H1 (cell line): ENCODE results near the gene NKAIN2. TPM values are rescaled to one million over a fixed set of nuclear protein-coding genes. Genes with fewer than 3 reads are reported as not detected.

Experiments
- CTCF ChIA-PET: fragments of 300-600 bp; sonication (Branson Sonifier 250); formaldehyde crosslinking; loops from one replicate; lab custom pipeline; 2021; ENCODE audit not compliant: partially characterized antibody; lab: Charles Lee
- POLR2A ChIA-PET: fragments of 300-600 bp; sonication (Branson Sonifier 250); formaldehyde crosslinking; loops from one replicate; lab custom pipeline; 2021; ENCODE audit warnings: inconsistent platforms; ENCODE audit not compliant: partially characterized antibody; lab: Charles Lee
- DNase-seq, 2 experiments: peaks; one replicate each; pipeline versions ENCODE4 v3.0.0 to v3.0.0-alpha.2; 2010 to 2022; ENCODE audit warnings: low spot score in 2 of 2, low read depth in 1 of 2, mixed read lengths in 1 of 2
- FAIRE-seq: peaks from 2 replicates; lab custom pipeline; 2011; peaks lifted over from hg19 to GRCh38; lab: Jason Lieb, UNC
- H2AFZ ChIP-seq: 2 replicates; pipeline ENCODE4 v1.8.1; 2012; ENCODE audit warnings: low read length, inconsistent platforms
- H2AK5ac ChIP-seq: 2 replicates; pipeline ENCODE4 v1.6.1; 2013; ENCODE audit warnings: low read depth, low read length
- H2BK120ac ChIP-seq: replicated peaks from 2 replicates; pipeline ENCODE3; 2013; ENCODE audit warnings: low read depth, low read length, inconsistent platforms
- H2BK12ac ChIP-seq: 2 replicates; pipeline ENCODE4 v1.6.1; 2013; ENCODE audit warnings: low read depth, low read length
- H2BK15ac ChIP-seq: 2 replicates; pipeline ENCODE4 v1.6.1; 2013; ENCODE audit warnings: low read length
- H2BK20ac ChIP-seq: 2 replicates; pipeline ENCODE4 v1.6.1; 2013; ENCODE audit warnings: low read length
- H2BK5ac ChIP-seq: 2 replicates; pipeline ENCODE4 v1.6.1; 2013; ENCODE audit warnings: low read depth, low read length
- H3K14ac ChIP-seq: 2 replicates; pipeline ENCODE4 v1.6.1; 2013; ENCODE audit warnings: inconsistent platforms; ENCODE audit not compliant: insufficient read length
- H3K18ac ChIP-seq: 2 replicates; pipeline ENCODE4 v1.6.1; 2013; ENCODE audit warnings: low read length; ENCODE audit errors: extremely low read depth
- H3K23ac ChIP-seq: 2 replicates; pipeline ENCODE4 v1.6.1; 2013; ENCODE audit warnings: inconsistent platforms; ENCODE audit not compliant: insufficient read length
- H3K23me2 ChIP-seq: 2 replicates; pipeline ENCODE4 v1.6.1; 2013; ENCODE audit warnings: low read depth, low read length
- H3K27ac ChIP-seq: 2 replicates; pipeline ENCODE4 v1.6.1; 2011; ENCODE audit warnings: low read depth, low read length, inconsistent platforms
- H3K27me3 ChIP-seq, 4 experiments: replicated peaks in 1 of 4; 1 replicate in 1 of 4; 2 replicates in 3 of 4; pipeline versions ENCODE4 v1.6.1 to v1.8.1; 2011 to 2013; ENCODE audit warnings: low read length in 3 of 4, mild to moderate bottlenecking in 3 of 4, inconsistent platforms in 2 of 4, mixed read lengths in 2 of 4, moderate library complexity in 1 of 4; ENCODE audit not compliant: control insufficient read depth in 3 of 4, insufficient read depth in 3 of 4; ENCODE audit errors: extremely low read depth in 1 of 4
- H3K36me3 ChIP-seq, 4 experiments: 2 replicates each; pipeline versions ENCODE4 v1.6.1 to v1.8.1; 2011 to 2013; ENCODE audit warnings: mild to moderate bottlenecking in 4 of 4, low read length in 3 of 4, moderate library complexity in 2 of 4, control low read depth in 1 of 4, inconsistent platforms in 1 of 4; ENCODE audit not compliant: insufficient read depth in 4 of 4, control insufficient read depth in 2 of 4
- H3K4ac ChIP-seq: replicated peaks from 2 replicates; pipeline ENCODE3; 2013; ENCODE audit warnings: low read length, low read depth, mixed read lengths, inconsistent platforms; ENCODE audit not compliant: insufficient read length
- H3K4me1 ChIP-seq, 4 experiments: replicated peaks in 1 of 4; 1 replicate in 1 of 4; 2 replicates in 3 of 4; pipeline versions ENCODE4 v1.6.1 to v1.8.1; 2011 to 2013; ENCODE audit warnings: low read length in 3 of 4, inconsistent platforms in 2 of 4, mixed read lengths in 1 of 4; ENCODE audit not compliant: insufficient read depth in 4 of 4, control insufficient read depth in 3 of 4
- H3K4me2 ChIP-seq, 2 experiments: 2 replicates each; pipeline versions ENCODE4 v1.6.1 to v1.8.1; 2011 to 2013; ENCODE audit warnings: low read depth in 2 of 2, low read length in 2 of 2, control low read depth in 1 of 2, inconsistent platforms in 1 of 2, mild to moderate bottlenecking in 1 of 2; ENCODE audit not compliant: insufficient read depth in 1 of 2
- H3K4me3 ChIP-seq, 4 experiments: fragments of 200-600, 300-600 bp in 1 of 4; sonication (generic), shearing (Covaris generic), sonication (Bioruptor Twin) in 1 of 4; 2 replicates each; pipeline versions ENCODE4 v1.5.1 to v1.8.1; 2011 to 2016; ENCODE audit warnings: low read length in 4 of 4, low read depth in 3 of 4, control low read depth in 2 of 4, inconsistent platforms in 2 of 4, mild to moderate bottlenecking in 2 of 4, mixed read lengths in 1 of 4, moderate library complexity in 1 of 4; ENCODE audit not compliant: insufficient read depth in 2 of 4; ENCODE audit errors: extremely low read depth in 1 of 4
- H3K56ac ChIP-seq: replicated peaks from 2 replicates; pipeline ENCODE3; 2013; ENCODE audit warnings: low read depth, mild to moderate bottlenecking, mixed read lengths, low read length, inconsistent platforms; ENCODE audit not compliant: insufficient read length
- H3K79me1 ChIP-seq: 2 replicates; pipeline ENCODE4 v1.6.1; 2013; ENCODE audit warnings: low read depth, low read length, control low read depth
- H3K79me2 ChIP-seq, 2 experiments: 2 replicates each; pipeline versions ENCODE4 v1.6.1 to v1.8.1; 2012 to 2013; ENCODE audit warnings: low read length in 2 of 2, mild to moderate bottlenecking in 2 of 2, inconsistent platforms in 1 of 2; ENCODE audit not compliant: insufficient read depth in 2 of 2, control insufficient read depth in 1 of 2
- H3K9ac ChIP-seq, 4 experiments: replicated peaks in 1 of 4; 1 replicate in 1 of 4; 2 replicates in 3 of 4; pipeline versions ENCODE4 v1.6.1 to v1.8.1; 2011 to 2013; ENCODE audit warnings: low read depth in 3 of 4, low read length in 3 of 4, control low read depth in 2 of 4, mild to moderate bottlenecking in 2 of 4, moderate library complexity in 2 of 4, inconsistent platforms in 1 of 4; ENCODE audit errors: extremely low read depth in 1 of 4
- H3K9me3 ChIP-seq, 2 experiments: 2 replicates each; pipeline versions ENCODE4 v1.6.1 to v1.8.1; 2012 to 2013; ENCODE audit warnings: mild to moderate bottlenecking in 2 of 2, moderate library complexity in 2 of 2, control low read depth in 1 of 2, inconsistent platforms in 1 of 2, low read depth in 1 of 2, low read length in 1 of 2, mixed read lengths in 1 of 2; ENCODE audit not compliant: insufficient read depth in 2 of 2
- H4K20me1 ChIP-seq, 2 experiments: replicated peaks in 1 of 2; 2 replicates each; pipeline versions ENCODE3 to v1.8.1; 2011 to 2013; ENCODE audit warnings: inconsistent platforms in 2 of 2, low read length in 2 of 2, mild to moderate bottlenecking in 1 of 2; ENCODE audit not compliant: insufficient read depth in 2 of 2, control insufficient read depth in 1 of 2
- H4K5ac ChIP-seq: 2 replicates; pipeline ENCODE4 v1.6.1; 2013; ENCODE audit warnings: low read length, low read depth, mixed read lengths, inconsistent platforms; ENCODE audit not compliant: insufficient read length
- H4K8ac ChIP-seq: 2 replicates; pipeline ENCODE4 v1.8.0; 2013; ENCODE audit warnings: mild to moderate bottlenecking, moderate library complexity, low read length, inconsistent platforms; ENCODE audit not compliant: insufficient read depth; ENCODE audit errors: extremely low read depth
- H4K91ac ChIP-seq: replicated peaks from 2 replicates; pipeline ENCODE3; 2013; ENCODE audit warnings: low read length, mixed read lengths, inconsistent platforms; ENCODE audit not compliant: insufficient read length
- EGR1 ChIP-seq: IDR thresholded peaks from 2 replicates; pipeline ENCODE4 v1.6.1; 2011; ENCODE audit warnings: low read depth, low read length, borderline replicate concordance
- FOSL1 ChIP-seq: IDR thresholded peaks from 2 replicates; pipeline ENCODE4 v1.6.1; 2011; ENCODE audit warnings: mild to moderate bottlenecking, low read depth, low read length, moderate library complexity; ENCODE audit not compliant: insufficient read depth
- GABPA ChIP-seq: IDR thresholded peaks from 2 replicates; pipeline ENCODE4 v1.6.1; 2011; ENCODE audit warnings: mild to moderate bottlenecking, low read length, moderate library complexity, borderline replicate concordance; ENCODE audit not compliant: insufficient read depth
- KDM4A ChIP-seq: IDR thresholded peaks from one replicate; pipeline ENCODE4 v1.7.1; 2012; ENCODE audit warnings: low read depth, mild to moderate bottlenecking, moderate library complexity, low read length, inconsistent platforms; ENCODE audit not compliant: severe bottlenecking
- KDM5A ChIP-seq: fragments of 200-600 bp; IDR thresholded peaks from 2 replicates; pipeline ENCODE4 v1.7.1; 2012; ENCODE audit warnings: mild to moderate bottlenecking, low read length, inconsistent platforms, mixed read lengths
- MAFK ChIP-seq: IDR thresholded peaks from 2 replicates; pipeline ENCODE4 v1.6.1; 2012; ENCODE audit warnings: low read depth, mild to moderate bottlenecking, improper control_type of control experiment, low read length
- PHF8 ChIP-seq: fragments of 200-600 bp; sonication (generic); conservative IDR thresholded peaks from 2 replicates; pipeline ENCODE4 v1.7.1; 2012; ENCODE audit warnings: low read depth, mild to moderate bottlenecking, inconsistent platforms, low read length, moderate library complexity
- RFX5 ChIP-seq: IDR thresholded peaks from 2 replicates; pipeline ENCODE4 v1.6.1; 2011; ENCODE audit warnings: low read depth, low read length, improper control_type of control experiment, borderline replicate concordance
- SRF ChIP-seq: IDR thresholded peaks from 2 replicates; pipeline ENCODE4 v1.6.1; 2011; ENCODE audit warnings: mild to moderate bottlenecking, low read depth, low read length, moderate library complexity
- SUZ12 ChIP-seq: fragments of 200-600 bp; sonication (generic); IDR thresholded peaks from 2 replicates; pipeline ENCODE4 v1.6.1; 2012; ENCODE audit warnings: mild to moderate bottlenecking, inconsistent platforms, low read length, moderate library complexity, mixed read lengths
- TAF7 ChIP-seq: optimal IDR thresholded peaks from 2 replicates; pipeline ENCODE3; 2011; ENCODE audit warnings: low read depth, mild to moderate bottlenecking, inconsistent platforms, low read length, moderate library complexity, borderline replicate concordance
- WGBS, 2 experiments: shearing (Covaris generic) in 1 of 2; methylation state at CpG; one replicate each; pipeline versions ENCODE4 v1.1.6 to v1.1.7; 2013 to 2015; ENCODE audit warnings: low lambda C conversion rate in 2 of 2, mixed read lengths in 2 of 2, inconsistent platforms in 1 of 2, low coverage in 1 of 2, missing lambda C conversion rate in 1 of 2; ENCODE audit not compliant: insufficient replicate concordance in 2 of 2, insufficient coverage in 1 of 2, insufficient read length in 1 of 2; ENCODE audit errors: extremely low coverage in 1 of 2, missing lambda C conversion rate in 1 of 2; 5-methylcytosine and 5-hydroxymethylcytosine counted together
- polyA plus RNA-seq, 7 experiments: library from polyadenylated mRNA; depleted of rRNA in 3 of 7; stranded (reverse) in 5 of 7; unstranded in 2 of 7; fragments of >200 nt in 5 of 7; fragments of 200-250 nt in 2 of 7; gene quantifications; 1 replicate in 5 of 7; 2 replicates in 1 of 7; 4 replicates in 1 of 7; pipeline versions ENCODE4 v1.2.1 to v1.2.3, GENCODE V29; 2011 to 2013; ENCODE audit warnings: missing spikeins in 2 of 7, mixed read lengths in 2 of 7
- total RNA-seq: library from RNA; stranded (reverse); fragmentation: NEBNext Ultra II Directional; extraction: Animal tissue kit (Norgen Biotek cat#: 25700); gene quantifications from 2 replicates; pipeline ENCODE4 v1.2.1, GENCODE V29; 2021
- TF ChIP-seq, protein P1 (sequence below): IDR thresholded peaks from 2 replicates; pipeline ENCODE4 v1.6.1; 2011; ENCODE audit warnings: low read depth, mild to moderate bottlenecking, low read length; ENCODE audit not compliant: insufficient read depth

Gene NKAIN2
- total and polyA plus RNA-seq, 2 of the 8 experiments (the other 6 are each of a cell fraction or from before 2014, with no cell fraction given) = 0.20 to 0.34 TPM

DNA sequence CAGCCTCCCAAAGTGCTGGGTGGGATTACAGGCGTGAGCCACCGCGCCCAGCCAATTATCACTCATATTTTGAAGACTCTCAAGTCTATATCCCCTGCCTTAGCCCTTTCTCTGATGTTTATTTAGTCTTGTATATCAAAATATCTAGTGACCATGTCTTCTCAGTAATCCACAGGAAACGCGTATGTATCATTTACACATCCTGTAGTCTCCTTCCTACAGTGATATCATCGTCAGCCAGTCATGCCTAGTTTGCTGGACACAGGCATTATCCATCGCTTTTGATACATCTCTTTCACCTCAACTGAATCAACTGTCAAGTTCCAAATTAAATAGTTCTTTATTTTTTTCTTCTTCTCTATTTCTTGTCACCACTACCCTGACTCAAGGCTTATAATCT lies 223.7 kb downstream of the NKAIN2 start:
- POLR2A ChIA-PET = no interaction called here
- Histone ChIP-seq H4K20me1 (no peaks in the 10 kb centered on the region), H2AK5ac (no peak overlapping the region), H3K4me1 (peaks cover 0 to 4% (median 0%) of the 10 kb centered on the region in 4 experiments; a peak in 1 of 7 replicates), H3K18ac (no peak overlapping the region), H3K23ac (no peak overlapping the region)
- TF ChIP-seq KDM5A (no peak), GABPA (no peak), SRF (no peak), PHF8 (no peak), TAF7 (no peak), RFX5 (no peak), SUZ12 (no peak), MAFK (no peak), FOSL1 (no peak), KDM4A (no peak), EGR1 (no peak)
- TF ChIP-seq, protein P1, sequence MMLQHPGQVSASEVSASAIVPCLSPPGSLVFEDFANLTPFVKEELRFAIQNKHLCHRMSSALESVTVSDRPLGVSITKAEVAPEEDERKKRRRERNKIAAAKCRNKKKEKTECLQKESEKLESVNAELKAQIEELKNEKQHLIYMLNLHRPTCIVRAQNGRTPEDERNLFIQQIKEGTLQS = no peak
- TF ChIP-seq, all 59 proteins: peak for 0
- H3K27ac ChIP-seq = no peak overlapping the region
- no peak overlapping the region for H3K14ac ChIP-seq
- H4K91ac ChIP-seq = no peak overlapping the region
- H3K9ac ChIP-seq = no peak overlapping the region
- H3K9me3 ChIP-seq = no peaks in the 10 kb centered on the region
- H2BK20ac ChIP-seq = no peak overlapping the region
- no peak overlapping the region for H3K56ac ChIP-seq
- DNase-seq (no peak), FAIRE-seq (no peak)
- CTCF ChIA-PET = no interaction called here
- no peaks in the 10 kb centered on the region for H3K79me1 ChIP-seq
- H3K4me2 ChIP-seq = no peak overlapping the region
- H4K5ac ChIP-seq = no peak overlapping the region
- H3K79me2 ChIP-seq = no peaks in the 10 kb centered on the region
- no peak overlapping the region for H2AFZ ChIP-seq
- H2BK5ac ChIP-seq = no peak overlapping the region
- H2BK15ac ChIP-seq = no peak overlapping the region
- no peaks in the 10 kb centered on the region for H3K27me3 ChIP-seq
- no peaks in the 10 kb centered on the region for H3K23me2 ChIP-seq
- WGBS, 2 experiments = 98% methylated on average over 7 of the region's 7 CpGs; no CpG with 5 or more reads in 1 of the 2 experiments
- H4K8ac ChIP-seq = no peak overlapping the region
- H3K4me3 ChIP-seq = no peak overlapping the region
- no peak overlapping the region for H2BK12ac ChIP-seq
- H2BK120ac ChIP-seq = no peak overlapping the region
- no peak overlapping the region for H3K4ac ChIP-seq
- H3K36me3 ChIP-seq = no peaks in the 10 kb centered on the region
